GM18951 (cell line): ENCODE measurements around the gene PRRC2A.

ENCODE experiments used
- POLR2A ChIP-seq: IDR thresholded peaks from 4 replicates; pipeline ENCODE4 v1.6.1; 2011; ENCODE audit warnings: mild to moderate bottlenecking; ENCODE audit not compliant: insufficient read length, insufficient read depth; ENCODE audit errors: extremely low read depth
- in situ Hi-C: fragments of 300-500 bp; cut with MboI; formaldehyde crosslinking; loops from one replicate; pipeline ENCODE4 v1.12.0; 2022; ENCODE audit warnings: low sequenced_read_pairs, mixed read lengths, inconsistent platforms; ENCODE audit not compliant: unreplicated experiment

Gene PRRC2A

DNA sequence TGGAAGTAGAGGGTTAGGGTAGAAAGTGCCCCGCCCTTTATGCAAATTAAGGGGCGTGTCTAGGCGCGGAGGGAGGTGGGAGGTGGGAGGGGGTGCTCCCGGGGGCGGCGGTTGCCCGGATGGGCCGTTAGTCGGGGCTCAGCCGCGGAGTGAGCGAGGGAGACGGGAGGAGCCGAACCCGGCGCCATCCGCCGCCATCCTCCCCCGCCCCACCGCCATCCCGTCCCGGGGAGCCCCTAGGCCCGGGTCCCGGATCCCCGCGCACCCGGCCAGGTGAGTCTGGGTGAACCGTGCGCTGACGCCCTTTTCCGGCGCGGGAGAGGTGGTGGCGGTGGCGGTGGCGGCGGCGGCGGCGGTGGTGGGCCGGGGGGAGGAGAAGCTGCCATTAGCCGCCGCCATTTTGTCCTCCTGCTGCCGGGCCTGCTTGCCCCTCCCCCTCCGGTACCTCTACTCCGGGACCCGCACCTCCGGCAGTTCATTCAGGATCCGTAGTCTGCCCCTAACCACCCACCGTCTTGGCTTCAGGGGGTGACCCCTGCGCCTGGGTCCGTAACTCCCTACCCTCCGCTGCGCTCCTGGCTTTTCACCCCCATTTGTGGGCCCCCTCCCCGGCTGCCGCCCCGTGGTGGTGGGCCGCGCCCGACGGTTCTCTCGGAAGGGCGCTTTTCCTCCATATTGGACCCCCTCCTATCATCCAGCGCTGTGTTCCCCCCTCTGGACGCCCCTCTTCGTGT lies at the start of gene PRRC2A:
TSS of gene PRRC2A (plus strand) at position 130 of the 734 bp plus-strand sequence. CDS start 2,075 bp downstream, outside the sequence.
- peak; percentile 48 for TF ChIP-seq POLR2A
- in situ Hi-C loops, result no loop called here

DNA sequence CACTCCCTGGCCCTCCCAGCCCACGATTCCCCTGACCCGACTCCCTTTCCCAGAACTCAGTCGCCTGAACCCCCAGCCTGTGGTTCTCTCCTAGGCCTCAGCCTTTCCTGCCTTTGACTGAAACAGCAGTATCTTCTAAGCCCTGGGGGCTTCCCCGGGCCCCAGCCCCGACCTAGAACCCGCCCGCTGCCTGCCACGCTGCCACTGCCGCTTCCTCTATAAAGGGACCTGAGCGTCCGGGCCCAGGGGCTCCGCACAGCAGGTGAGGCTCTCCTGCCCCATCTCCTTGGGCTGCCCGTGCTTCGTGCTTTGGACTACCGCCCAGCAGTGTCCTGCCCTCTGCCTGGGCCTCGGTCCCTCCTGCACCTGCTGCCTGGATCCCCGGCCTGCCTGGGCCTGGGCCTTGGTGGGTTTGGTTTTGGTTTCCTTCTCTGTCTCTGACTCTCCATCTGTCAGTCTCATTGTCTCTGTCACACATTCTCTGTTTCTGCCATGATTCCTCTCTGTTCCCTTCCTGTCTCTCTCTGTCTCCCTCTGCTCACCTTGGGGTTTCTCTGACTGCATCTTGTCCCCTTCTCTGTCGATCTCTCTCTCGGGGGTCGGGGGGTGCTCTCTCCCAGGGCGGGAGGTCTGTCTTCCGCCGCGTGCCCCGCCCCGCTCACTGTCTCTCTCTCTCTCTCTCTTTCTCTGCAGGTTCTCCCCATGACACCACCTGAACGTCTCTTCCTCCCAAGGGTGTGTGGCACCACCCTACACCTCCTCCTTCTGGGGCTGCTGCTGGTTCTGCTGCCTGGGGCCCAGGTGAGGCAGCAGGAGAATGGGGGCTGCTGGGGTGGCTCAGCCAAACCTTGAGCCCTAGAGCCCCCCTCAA lies 48.2 kb upstream of the PRRC2A start, which contains the start of gene LTA:
TSS of gene LTA (plus strand) at position 249 of the 871 bp plus-strand sequence. CDS start at position 703, 454 bp downstream.
- TF ChIP-seq POLR2A, result peak; percentile 85
- in situ Hi-C loops, result no loop called here

GRCh38 chr6:31573239-31574105 lies 47.0 kb upstream of the PRRC2A start:
- TF ChIP-seq POLR2A, result peak; percentile 20
- in situ Hi-C loops, result no loop called here

DNA sequence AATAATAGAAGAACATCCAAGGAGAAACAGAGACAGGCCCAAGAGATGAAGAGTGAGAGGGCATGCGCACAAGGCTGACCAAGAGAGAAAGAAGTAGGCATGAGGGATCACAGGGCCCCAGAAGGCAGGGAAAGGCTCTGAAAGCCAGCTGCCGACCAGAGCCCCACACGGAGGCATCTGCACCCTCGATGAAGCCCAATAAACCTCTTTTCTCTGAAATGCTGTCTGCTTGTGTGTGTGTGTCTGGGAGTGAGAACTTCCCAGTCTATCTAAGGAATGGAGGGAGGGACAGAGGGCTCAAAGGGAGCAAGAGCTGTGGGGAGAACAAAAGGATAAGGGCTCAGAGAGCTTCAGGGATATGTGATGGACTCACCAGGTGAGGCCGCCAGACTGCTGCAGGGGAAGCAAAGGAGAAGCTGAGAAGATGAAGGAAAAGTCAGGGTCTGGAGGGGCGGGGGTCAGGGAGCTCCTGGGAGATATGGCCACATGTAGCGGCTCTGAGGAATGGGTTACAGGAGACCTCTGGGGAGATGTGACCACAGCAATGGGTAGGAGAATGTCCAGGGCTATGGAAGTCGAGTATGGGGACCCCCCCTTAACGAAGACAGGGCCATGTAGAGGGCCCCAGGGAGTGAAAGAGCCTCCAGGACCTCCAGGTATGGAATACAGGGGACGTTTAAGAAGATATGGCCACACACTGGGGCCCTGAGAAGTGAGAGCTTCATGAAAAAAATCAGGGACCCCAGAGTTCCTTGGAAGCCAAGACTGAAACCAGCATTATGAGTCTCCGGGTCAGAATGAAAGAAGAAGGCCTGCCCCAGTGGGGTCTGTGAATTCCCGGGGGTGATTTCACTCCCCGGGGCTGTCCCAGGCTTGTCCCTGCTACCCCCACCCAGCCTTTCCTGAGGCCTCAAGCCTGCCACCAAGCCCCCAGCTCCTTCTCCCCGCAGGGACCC lies 46.1 kb upstream of the PRRC2A start:
- in situ Hi-C loops, result no loop called here
- TF ChIP-seq POLR2A, result peak; percentile 9

DNA sequence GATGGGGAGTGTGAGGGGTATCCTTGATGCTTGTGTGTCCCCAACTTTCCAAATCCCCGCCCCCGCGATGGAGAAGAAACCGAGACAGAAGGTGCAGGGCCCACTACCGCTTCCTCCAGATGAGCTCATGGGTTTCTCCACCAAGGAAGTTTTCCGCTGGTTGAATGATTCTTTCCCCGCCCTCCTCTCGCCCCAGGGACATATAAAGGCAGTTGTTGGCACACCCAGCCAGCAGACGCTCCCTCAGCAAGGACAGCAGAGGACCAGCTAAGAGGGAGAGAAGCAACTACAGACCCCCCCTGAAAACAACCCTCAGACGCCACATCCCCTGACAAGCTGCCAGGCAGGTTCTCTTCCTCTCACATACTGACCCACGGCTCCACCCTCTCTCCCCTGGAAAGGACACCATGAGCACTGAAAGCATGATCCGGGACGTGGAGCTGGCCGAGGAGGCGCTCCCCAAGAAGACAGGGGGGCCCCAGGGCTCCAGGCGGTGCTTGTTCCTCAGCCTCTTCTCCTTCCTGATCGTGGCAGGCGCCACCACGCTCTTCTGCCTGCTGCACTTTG lies 45.1 kb upstream of the PRRC2A start, which contains the start of gene TNF:
TSS of gene TNF (plus strand) at position 231 of the 567 bp plus-strand sequence. CDS start at position 408, 177 bp downstream.
- peak; percentile 100 for TF ChIP-seq POLR2A
- in situ Hi-C loops, result no loop called here

DNA sequence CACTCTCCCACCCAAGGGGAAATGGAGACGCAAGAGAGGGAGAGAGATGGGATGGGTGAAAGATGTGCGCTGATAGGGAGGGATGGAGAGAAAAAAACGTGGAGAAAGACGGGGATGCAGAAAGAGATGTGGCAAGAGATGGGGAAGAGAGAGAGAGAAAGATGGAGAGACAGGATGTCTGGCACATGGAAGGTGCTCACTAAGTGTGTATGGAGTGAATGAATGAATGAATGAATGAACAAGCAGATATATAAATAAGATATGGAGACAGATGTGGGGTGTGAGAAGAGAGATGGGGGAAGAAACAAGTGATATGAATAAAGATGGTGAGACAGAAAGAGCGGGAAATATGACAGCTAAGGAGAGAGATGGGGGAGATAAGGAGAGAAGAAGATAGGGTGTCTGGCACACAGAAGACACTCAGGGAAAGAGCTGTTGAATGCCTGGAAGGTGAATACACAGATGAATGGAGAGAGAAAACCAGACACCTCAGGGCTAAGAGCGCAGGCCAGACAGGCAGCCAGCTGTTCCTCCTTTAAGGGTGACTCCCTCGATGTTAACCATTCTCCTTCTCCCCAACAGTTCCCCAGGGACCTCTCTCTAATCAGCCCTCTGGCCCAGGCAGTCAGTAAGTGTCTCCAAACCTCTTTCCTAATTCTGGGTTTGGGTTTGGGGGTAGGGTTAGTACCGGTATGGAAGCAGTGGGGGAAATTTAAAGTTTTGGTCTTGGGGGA lies 44.4 kb upstream of the PRRC2A start:
- in situ Hi-C loops, result no loop called here
- TF ChIP-seq POLR2A, result no peak

DNA sequence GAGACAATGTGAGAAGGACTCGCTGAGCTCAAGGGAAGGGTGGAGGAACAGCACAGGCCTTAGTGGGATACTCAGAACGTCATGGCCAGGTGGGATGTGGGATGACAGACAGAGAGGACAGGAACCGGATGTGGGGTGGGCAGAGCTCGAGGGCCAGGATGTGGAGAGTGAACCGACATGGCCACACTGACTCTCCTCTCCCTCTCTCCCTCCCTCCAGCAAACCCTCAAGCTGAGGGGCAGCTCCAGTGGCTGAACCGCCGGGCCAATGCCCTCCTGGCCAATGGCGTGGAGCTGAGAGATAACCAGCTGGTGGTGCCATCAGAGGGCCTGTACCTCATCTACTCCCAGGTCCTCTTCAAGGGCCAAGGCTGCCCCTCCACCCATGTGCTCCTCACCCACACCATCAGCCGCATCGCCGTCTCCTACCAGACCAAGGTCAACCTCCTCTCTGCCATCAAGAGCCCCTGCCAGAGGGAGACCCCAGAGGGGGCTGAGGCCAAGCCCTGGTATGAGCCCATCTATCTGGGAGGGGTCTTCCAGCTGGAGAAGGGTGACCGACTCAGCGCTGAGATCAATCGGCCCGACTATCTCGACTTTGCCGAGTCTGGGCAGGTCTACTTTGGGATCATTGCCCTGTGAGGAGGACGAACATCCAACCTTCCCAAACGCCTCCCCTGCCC lies 43.5 kb upstream of the PRRC2A start:
- peak; percentile 62 for TF ChIP-seq POLR2A
- in situ Hi-C loops, result no loop called here

DNA sequence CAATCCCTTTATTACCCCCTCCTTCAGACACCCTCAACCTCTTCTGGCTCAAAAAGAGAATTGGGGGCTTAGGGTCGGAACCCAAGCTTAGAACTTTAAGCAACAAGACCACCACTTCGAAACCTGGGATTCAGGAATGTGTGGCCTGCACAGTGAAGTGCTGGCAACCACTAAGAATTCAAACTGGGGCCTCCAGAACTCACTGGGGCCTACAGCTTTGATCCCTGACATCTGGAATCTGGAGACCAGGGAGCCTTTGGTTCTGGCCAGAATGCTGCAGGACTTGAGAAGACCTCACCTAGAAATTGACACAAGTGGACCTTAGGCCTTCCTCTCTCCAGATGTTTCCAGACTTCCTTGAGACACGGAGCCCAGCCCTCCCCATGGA lies 42.9 kb upstream of the PRRC2A start:
- in situ Hi-C loops, result no loop called here
- TF ChIP-seq POLR2A, result no peak

DNA sequence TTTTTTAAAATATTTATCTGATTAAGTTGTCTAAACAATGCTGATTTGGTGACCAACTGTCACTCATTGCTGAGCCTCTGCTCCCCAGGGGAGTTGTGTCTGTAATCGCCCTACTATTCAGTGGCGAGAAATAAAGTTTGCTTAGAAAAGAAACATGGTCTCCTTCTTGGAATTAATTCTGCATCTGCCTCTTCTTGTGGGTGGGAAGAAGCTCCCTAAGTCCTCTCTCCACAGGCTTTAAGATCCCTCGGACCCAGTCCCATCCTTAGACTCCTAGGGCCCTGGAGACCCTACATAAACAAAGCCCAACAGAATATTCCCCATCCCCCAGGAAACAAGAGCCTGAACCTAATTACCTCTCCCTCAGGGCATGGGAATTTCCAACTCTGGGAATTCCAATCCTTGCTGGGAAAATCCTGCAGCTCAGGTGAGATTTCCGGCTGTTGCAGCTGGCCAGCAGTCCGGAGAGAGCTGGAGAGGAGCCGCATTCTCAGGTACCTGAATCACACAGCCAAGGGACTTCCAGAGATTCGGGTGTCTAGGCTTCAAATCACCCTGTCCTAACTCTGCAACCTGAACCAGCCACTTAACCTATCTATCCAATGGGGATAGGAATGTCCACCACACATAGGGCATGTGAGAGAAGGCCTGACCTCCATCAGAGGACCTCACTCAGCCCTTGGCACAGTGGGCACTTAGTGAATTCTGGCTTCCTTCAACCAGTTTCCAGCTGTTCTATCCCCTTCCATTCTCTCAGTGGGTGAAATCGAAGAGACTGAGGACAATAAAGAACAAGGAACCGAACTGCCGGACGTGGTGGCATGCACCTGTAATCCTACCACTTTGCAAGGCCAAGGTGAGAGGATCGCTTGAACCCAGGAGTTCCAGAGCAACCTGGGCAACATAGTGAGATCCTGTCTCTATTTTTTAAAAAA lies 42.1 kb upstream of the PRRC2A start:
- TF ChIP-seq POLR2A, result peak; percentile 27
- in situ Hi-C loops, result no loop called here

GRCh38 chr6:31579119-31579505 lies 41.4 kb upstream of the PRRC2A start:
- in situ Hi-C loops, result no loop called here
- no peak for TF ChIP-seq POLR2A
